ENCODE data around the gene NT5C1B.

NT5C1B gene

GRCh38 chr2:18599509-18600254 lies 10.3 kb upstream of the NT5C1B start:
- no peak for DNase-seq (ENCODE audit: low spot score)

- DNase-seq (ENCODE audit: low spot score), result no peak
These were observed 9.6 kb upstream of the NT5C1B start for GRCh38 chr2:18598848-18599484.

GRCh38 chr2:18597618-18598017 lies 8.2 kb upstream of the NT5C1B start:
- no peak for DNase-seq (ENCODE audit: low spot score)

GRCh38 chr2:18596993-18597392 lies 7.6 kb upstream of the NT5C1B start:
- no peak for DNase-seq (ENCODE audit: low spot score)

GRCh38 chr2:18593496-18593895 lies 4.1 kb upstream of the NT5C1B start:
- no peak for DNase-seq (ENCODE audit: low spot score)

GRCh38 chr2:18592372-18592771 lies 3.0 kb upstream of the NT5C1B start:
- DNase-seq (ENCODE audit: low spot score), result no peak

GRCh38 chr2:18588802-18589201 lies 567 bp downstream of the NT5C1B start:
- DNase-seq (ENCODE audit: low spot score), result no peak

- DNase-seq (ENCODE audit: low spot score), result no peak
These were observed 1.3 kb downstream of the NT5C1B start for GRCh38 chr2:18588049-18588448.

GRCh38 chr2:18585526-18585925 lies 3.8 kb downstream of the NT5C1B start:
- DNase-seq (ENCODE audit: low spot score), result no peak

GRCh38 chr2:18584608-18584954 lies 4.8 kb downstream of the NT5C1B start:
- DNase-seq (ENCODE audit: low spot score), result no peak

GRCh38 chr2:18583905-18584607 lies 5.3 kb downstream of the NT5C1B start:
- no peak for DNase-seq (ENCODE audit: low spot score)

GRCh38 chr2:18580606-18581005 lies 8.8 kb downstream of the NT5C1B start:
- no peak for DNase-seq (ENCODE audit: low spot score)

- no peak for DNase-seq (ENCODE audit: low spot score)
These were observed 11.3 kb downstream of the NT5C1B start for GRCh38 chr2:18578033-18578432.

GRCh38 chr2:18566145-18566769 lies 23.1 kb downstream of the NT5C1B start:
- no peak for DNase-seq (ENCODE audit: low spot score)

GRCh38 chr2:18560797-18561085 lies 28.6 kb downstream of the NT5C1B start:
- DNase-seq (ENCODE audit: low spot score), result no peak

- peak; percentile 92 for DNase-seq (ENCODE audit: low spot score)
These were observed 29.2 kb downstream of the NT5C1B start, which contains the start of gene RDH14 for GRCh38 chr2:18560031-18560796. TSS of gene RDH14 (minus strand) at chr2:18560653. CDS start at chr2:18560572, 81 bp downstream.

- no peak for DNase-seq (ENCODE audit: low spot score)
These were observed 29.8 kb downstream of the NT5C1B start for GRCh38 chr2:18559531-18560030.

- no peak for DNase-seq (ENCODE audit: low spot score)
These were observed 30.9 kb downstream of the NT5C1B start for GRCh38 chr2:18558458-18558857.

- DNase-seq (ENCODE audit: low spot score), result no peak
These were observed 32.2 kb downstream of the NT5C1B start for GRCh38 chr2:18557121-18557520.

GRCh38 chr2:18552351-18553077 lies 36.9 kb downstream of the NT5C1B start:
- no peak for DNase-seq (ENCODE audit: low spot score)

GRCh38 chr2:18551623-18552022 lies 37.7 kb downstream of the NT5C1B start:
- DNase-seq (ENCODE audit: low spot score), result no peak
